Left lobe of liver (tissue), 2 donors: ENCODE measurements around the gene RGS9. TPM values are rescaled to one million over a fixed set of nuclear protein-coding genes. Genes with fewer than 3 reads are reported as not detected.

ENCODE experiments used
- ATAC-seq: fragments of 200-7000 bp; cut with Tn5 transposase; one replicate; pipeline ENCODE4 v1.9.1; 2020; ENCODE audit warnings: mild to moderate bottlenecking, moderate library complexity
- DNase-seq: peaks from one replicate; pipeline ENCODE4 v3.0.0-alpha.2; 2020; ENCODE audit warnings: low spot score
- total RNA-seq: library from RNA; stranded (reverse); gene quantifications from one replicate; pipeline ENCODE4 v1.2.1, GENCODE V29; 2021
- donor health status: DM: no; HTN: no; CAD: no; lungs with moderate emphysema.
- donor health status: DM: no; HTN: yes; CAD: no.

The RGS9 gene
- total RNA-seq, 1 donor from 2014 or later: 3.0 TPM

DNA sequence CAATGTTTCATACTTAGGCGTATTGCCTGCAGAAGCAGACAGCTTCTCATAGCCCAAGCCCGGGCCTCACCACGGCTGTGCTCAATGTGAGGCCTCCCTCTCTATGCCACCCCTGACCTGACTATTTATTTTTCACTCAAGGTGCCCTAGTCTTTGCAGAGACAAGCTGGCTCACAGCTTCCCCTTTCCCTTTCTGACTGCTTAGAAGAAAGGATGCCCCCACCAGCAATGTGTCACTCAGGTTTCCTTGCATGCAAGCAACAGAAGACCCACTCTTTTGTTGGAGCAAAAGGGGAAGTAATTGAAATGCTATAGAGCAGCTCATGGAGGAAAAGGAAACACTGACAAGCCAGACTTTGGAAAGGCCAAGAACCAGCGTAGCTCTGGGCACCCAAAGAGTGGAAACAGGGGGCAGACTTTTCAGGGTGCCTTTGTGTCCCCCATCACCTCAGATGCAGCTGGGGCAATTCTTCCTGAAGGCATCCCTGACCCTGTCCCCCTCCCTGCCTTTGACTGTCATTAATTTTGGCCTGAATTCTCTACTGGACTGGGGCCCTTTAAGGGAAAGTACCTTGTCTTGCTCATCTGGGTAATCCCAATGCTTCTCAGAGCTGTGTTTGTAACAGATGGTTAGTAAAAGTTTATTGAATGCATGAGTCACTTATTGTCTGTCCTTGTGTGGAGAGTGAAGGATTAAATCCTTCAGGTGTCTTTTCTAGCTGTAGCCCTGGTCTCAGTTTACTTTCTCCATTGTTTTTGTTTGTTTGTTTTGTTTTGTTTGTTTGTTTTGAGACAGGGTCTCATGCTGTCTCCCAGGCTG, 17.8 kb downstream of the RGS9 start:
- no peak for DNase-seq
- no peak for ATAC-seq

DNA sequence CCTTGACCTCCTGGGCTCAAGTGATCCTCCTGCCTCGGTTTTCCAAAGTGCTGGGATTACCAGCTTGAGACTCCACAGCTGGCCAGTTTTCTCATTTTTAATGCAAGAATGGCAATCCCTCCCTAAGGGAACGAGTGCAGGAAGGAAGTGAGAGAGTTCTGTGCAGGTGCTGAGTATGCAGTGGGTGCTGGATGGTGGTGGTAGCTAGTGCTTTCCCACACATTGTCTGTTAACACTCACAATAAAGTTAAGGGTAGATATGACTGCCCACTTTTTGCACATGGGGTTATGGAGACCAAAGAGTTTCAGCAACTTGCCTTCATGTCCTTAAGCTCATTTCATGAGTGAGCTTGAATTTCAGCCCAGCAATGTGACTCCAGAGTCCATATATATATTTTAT, 18.5 kb downstream of the RGS9 start:
- ATAC-seq (no peak), DNase-seq (no peak)

DNA sequence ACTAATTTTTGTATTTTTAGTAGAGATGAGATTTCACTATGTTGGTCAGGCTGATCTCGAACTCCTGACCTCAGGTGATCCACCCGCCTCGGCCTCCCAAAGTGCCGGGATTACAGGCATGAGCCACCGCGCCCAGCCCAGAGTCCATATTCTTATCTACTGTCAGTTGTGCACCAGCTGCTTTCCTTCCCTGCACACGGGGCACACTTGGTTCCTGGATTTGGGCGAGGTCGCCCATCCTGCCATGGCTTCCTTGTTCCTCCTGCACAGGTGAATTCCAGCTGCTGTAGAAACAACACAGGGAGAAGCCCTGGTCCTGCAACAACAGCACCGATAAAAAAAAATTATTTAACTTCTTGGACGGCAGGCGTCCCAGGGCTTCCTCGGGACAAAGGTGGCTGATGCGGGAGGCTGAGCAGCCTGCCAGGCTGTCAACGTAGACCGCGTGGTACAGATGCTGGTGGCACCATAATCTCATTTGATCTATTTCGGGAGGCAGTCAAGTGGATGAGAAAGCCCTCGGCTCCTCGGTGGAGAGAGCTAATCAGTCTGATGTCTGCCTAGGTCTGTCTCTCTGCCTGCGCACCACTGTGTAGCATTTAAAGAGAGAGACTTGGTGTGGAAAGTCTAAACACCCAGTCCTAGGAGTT, 19.1 kb downstream of the RGS9 start:
- DNase-seq: no peak
- no peak for ATAC-seq

DNA sequence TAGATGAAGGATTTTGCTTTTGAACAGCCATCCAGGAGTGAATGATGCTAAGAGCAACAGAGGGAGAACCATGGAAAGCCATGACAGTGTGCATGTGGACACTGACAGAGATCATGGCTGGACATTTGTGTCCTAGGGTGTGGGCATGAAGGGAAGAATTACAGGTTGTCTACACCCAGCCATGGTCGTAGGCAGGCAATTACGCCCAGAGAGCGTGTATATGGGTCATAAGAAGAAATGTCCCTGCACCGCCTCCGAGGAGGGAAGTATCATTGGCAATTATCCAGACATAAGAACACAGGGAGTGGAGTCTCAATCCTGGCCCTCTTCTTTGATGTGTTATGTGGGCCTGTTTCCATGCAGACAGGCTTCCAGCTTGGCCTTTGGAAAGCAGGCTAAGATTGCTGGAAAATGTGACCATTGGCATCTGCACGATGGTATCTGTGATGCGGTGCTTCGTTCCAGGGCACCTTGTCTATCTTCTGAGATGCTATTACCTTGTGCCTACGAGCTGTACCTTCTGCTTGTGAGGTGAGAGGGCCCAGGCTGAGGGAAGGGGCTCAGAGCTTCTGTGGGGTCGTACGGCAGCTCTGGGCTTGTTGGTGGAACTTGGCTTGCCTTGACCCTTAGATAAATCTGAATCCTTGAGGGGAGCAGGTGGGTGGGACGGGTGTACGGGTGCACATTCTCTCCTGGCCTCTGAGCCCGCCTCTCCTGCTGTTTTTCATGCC, 19.8 kb downstream of the RGS9 start:
- ATAC-seq (no peak), DNase-seq (no peak)

DNA sequence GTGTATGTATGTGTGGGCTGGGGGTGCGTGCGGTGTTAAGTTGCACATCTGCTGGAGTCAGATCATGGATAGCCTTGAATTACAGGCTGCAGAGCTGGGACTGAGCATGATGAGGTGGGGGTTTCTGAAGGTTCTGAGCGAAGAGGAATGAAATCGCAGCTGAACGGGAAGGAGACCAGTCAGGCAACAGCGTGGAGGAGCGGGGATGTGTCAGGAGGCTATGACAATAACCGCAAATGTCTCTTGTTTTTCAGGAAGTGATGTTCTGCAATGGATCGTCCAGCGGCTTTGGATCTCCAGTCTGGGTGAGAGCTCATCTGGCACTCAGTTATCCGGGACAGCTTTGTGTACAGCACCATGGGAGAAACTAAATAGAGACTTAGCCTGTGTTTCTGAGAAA, 20.9 kb downstream of the RGS9 start:
- ATAC-seq (no peak), DNase-seq (no peak)

DNA sequence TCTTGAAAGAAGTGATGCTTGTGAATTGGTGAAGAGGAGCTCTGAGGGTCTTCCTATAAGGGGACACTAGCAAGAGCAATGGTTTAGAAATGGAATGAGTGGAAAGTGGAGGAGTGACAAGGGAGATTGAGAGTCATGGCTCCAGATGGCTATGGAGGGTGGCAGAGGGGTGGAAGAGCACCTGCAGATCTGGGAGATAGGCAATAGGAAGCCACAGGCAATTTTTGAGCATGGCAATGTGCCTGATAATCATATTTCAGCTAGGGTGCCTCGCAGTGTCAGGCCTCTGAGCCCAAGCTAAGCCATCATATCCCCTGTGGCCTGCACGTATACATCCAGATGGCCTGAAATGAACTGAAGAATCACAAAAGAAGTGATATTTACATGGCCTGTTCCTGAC, 21.5 kb downstream of the RGS9 start:
- DNase-seq (no peak), ATAC-seq (no peak)

DNA sequence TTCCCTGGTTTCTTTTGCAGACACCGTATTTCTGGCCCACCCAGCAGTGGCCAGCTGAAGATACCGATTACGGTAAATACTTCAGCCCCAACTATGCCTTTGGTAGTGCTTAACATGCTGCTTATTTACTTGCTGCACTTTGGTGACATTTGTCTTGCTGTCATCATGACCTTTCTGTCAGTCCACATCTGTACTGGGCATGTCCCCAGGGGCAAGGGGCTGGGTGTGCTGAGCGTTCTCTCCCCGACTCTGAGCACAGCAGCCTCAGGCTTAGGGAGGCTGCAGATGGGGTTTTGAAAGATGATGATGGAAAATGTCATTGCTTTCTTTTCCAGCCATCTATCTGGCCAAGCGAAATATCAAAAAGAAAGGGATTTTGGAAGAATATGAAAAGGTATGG, 23.3 kb downstream of the RGS9 start:
- DNase-seq (no peak), ATAC-seq (no peak)

DNA sequence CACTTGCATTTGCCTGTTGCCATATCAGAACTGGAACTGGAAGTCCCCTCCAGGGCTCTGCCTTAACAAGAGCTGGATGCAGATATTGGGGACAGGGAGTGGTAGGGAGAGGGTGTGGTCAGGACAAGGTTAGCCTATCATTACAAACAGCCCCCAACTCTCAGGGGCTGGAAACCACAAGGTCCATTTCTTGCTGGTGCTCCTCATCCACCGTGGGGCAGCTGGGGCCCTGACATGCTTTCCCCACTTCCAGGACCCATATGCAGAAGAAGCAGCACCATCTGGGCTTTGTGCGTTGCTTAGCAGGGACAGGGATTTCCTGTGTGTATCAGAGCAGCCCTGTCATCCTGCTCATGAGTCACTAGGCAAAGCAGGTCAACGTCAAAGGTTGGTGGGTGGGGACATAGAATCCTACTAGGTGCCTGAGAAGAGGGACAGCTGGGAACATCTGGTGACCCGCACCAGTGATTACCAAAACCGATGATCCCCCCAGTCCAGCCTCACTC, 26.9 kb downstream of the RGS9 start:
- DNase-seq (no peak), ATAC-seq (no peak)

DNA sequence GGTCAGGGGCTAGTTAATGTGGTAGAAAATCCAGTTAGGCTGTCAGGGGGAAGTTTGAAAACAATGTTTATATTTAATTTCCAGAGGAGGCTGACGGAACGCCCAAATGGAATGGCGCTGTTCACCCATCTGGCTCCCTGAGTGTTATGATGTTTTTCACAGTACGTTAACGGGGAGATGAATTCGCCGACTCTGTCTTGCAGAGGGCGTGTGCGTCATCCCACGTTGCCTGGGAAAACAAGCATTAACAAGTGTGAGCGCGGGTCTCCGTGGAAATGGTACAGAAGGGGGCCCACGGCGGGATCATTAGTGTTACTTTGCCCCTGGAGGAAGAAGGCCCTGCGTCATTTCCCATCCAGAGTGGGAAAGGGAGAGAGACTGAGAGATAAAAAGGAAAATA, 29.6 kb downstream of the RGS9 start:
- no peak for ATAC-seq
- no peak for DNase-seq

DNA sequence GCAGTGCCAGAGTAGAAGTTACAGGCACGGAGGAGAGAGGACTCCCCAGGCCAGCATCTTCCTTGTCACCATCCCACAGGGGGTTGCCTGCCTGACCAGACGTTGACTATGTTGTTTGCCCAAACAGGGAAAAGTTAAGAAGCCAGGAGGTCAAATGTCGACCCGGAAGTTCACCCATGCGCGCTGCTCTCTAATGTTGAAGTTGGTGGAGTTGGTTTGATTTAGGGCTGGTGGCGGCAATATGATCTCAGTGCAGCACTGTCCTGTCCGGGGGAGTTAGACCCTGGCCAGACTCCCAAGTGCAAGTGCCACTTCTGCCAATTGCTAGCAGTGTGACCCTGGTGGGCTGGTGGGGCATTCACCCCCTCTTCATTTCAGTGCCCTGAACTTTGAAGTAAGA, 30.4 kb downstream of the RGS9 start:
- DNase-seq (no peak), ATAC-seq (no peak)

DNA sequence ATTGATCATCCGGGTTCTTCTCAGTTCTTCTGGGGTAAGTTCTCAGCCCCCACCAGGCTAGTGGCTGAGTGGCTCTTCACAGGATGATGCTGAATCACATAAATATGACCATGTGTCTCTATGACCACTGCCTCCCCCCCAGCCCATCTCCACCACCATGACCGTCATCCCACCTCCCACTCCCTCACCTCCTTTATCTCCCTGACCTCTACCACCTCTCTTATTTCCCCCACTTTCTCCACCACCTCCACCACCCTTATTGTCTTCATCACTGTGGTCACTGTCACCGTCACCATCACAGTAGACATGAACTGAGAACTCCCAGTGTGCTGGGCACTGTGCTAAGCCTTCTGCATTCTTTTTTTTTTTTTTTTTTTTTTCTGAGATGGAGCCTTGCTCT, 32.5 kb downstream of the RGS9 start:
- no peak for ATAC-seq
- DNase-seq: no peak

DNA sequence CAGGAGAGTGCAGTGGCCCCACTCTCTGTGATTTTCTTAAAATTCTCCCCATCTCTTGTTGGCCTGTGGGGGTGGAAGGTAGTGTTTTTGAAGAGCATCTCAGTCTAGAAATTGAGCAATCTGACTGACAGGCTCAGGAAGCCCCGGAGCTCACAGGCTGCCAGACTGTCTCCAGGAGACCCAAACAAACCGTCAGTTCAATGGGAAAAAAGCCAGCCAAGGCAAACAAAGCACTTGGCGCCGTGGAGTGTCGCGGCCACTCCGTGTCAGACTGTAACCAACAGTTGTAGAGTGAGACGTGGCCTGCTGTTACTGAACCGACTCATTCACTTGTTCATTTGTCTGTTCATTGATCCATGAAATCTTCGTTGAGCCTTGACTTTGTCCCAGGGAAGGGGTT, 33.7 kb downstream of the RGS9 start:
- ATAC-seq: peak; percentile 93
- peak; percentile 70 for DNase-seq

DNA sequence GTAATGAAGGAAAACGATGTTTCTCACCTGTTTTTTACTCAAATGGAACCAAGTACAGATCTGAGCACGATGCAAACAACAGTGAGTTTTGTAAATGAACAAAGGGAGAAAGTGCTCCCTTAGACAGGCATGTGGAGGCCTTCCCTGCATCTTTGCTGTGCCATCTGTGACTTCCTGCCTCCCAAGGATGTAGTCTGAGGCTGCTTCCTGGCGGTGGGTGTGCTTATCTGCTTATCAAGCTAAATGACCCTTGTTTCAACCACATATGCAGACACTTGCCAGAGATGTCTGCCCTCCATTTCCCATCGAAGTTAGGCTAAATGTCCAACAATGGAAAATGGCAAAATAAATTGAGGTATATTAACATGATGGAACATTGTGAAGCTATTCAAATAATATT, 34.6 kb downstream of the RGS9 start:
- DNase-seq (no peak), ATAC-seq (no peak)

DNA sequence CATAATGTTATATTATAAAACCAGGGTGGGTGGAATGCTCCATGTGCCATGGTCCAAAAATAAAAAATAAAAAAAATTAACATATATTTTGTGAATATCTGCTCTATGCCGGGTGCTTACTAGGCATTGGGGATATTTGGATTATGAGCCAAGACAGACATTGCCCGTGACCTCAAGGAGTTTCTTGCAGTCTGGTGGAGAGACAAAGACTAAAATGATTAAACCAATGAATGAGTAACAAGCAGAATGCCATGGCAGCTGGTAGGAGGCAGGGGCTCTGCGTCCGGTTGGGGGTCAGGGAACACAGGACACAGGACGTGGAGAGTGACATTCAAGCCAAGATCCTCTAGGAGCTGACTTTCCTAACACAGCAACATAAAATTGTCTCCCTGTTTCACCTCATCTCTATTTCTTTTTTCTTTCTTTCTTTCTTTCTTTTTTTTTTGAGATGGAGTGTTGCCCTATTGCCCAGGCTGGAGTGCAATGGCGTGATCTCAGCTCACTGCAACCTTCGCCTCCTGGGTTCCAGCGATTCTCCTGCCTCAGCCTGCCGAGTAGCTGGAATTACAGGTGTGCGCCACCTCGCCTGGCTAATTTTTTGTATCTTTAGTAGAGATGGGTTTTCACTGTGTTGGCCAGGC, 35.4 kb downstream of the RGS9 start:
- DNase-seq: no peak
- ATAC-seq: no peak

DNA sequence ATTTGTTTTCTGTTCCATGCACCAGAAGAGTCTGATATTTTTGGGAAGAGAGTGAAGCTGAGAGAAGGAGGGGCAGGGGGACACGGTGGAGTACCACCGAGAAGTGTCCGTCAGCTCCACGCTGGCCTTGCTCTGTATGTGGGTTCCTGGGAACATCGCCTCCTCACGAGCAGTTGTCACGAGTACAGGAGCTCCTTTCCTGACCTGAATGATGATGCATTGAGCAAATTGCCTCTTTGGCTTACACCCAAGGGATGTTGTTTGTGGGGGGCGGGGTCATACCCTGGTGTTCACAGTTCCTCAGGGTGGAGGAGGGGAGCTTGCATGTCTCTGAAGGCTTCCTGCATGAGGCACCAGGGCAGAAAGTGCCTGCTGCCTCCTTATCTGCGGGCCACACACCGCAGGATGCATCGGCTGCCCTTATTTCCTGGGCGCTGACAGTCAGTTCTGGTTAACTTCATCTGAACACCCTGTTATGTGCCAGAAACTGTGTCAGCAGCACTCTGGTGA, 36.2 kb downstream of the RGS9 start:
- DNase-seq (no peak), ATAC-seq (peak; percentile 28)

DNA sequence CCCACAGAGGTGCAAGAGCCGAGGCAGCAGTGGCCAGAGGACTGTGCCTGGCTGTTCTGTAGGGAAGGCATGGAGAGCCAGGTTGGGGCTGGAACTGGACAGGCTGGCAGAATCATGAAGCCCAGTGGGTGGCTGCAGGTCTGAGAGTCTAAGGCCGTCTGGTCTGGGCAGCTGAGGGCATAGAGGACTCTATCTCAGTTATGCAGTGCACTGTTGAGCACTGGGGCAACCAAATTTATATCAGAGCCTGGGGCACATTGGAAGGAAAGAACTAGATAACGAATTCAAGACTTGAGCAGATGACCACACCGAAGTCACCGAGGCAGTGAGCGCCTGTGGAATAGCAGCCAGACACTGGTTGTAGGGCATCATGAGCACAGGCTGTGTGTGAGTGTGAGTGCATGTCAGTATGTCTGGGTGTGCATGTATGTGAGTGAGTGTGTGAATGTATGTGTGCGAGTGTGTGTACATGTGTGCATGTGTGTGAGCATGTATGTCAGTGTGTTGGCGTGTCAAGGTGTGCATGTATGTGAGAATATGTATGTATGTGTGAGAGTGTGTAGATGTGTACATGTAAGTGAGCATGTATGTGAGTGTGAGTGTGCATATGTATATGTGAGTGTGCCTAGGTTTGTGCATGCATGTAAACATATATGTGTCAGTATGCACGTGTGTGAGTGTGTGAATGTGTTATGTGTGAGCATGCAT, 37.0 kb downstream of the RGS9 start:
- ATAC-seq: no peak
- DNase-seq: no peak

DNA sequence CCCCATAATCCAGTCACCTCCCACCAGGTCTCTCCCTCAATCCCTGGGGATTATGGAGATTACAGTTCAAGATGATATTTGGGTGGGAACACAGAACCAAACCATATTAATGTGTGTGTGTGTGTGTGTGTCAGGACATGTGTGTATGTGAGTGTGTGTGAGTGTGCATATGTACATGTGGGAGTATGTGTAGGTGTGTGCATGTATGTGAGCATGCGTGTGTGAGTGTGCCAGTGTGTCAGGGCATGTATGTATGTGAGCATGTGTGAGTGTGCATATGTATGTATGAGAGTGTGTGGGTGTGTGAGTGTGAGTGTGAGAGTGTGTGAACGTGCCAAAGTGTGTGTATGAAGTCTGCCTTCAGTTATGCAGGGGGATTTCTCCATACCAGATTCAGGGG, 37.8 kb downstream of the RGS9 start:
- DNase-seq (no peak), ATAC-seq (no peak)

DNA sequence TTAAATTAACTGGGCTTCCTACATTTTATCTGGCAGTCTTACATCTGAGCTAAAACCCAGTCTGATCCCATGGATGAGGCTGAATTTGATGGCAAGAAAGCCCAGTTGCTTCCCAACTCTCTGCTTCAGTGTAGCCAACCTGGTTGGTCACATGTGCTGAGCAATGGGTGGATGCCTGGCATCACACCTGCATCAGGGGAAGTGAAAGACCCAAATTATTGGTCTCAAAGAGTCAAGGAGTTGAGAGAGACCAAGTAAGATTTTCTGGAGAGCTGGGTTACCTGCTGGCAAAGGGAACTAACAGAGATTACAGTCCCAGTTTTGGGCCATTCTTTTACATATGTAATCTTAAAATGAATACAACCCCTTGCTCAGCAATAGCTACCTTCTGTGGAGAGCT, 38.8 kb downstream of the RGS9 start:
- no peak for DNase-seq

DNA sequence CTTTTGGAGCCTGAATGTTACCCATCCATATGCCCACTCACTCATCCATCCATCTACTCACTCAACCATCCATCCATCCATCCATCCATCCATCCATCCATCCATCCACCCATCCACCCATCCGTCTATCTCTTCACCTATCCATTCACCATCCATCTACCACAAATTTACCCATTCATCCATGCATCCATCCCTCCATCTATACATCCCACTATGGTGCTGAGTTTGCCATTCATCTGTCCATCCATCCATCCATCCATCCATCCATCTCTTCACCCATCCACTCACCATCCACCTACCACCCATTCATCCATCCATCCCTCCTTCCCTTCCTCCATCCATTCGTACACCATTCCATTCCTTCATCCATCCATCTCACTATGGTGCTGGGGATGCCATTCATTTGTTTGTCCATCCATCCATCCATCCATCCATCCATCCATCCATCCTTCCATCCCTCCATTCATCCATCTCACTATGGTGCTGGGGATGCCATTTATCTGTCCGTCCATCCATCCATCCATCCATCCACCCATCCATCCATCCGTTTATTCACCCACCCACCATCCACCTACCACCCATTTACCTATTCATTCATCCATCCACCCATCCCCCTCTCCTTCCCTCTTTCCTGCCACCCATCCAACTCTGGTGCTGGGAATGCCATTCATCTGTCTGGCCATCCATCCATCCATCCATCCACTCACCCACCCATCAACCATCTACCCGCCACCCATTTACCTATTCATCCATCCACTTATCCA, 39.7 kb downstream of the RGS9 start:
- no peak for DNase-seq
- no peak for ATAC-seq

More for the DNA sequence above, 38.8 kb downstream of the RGS9 start:
- no peak for ATAC-seq

DNA sequence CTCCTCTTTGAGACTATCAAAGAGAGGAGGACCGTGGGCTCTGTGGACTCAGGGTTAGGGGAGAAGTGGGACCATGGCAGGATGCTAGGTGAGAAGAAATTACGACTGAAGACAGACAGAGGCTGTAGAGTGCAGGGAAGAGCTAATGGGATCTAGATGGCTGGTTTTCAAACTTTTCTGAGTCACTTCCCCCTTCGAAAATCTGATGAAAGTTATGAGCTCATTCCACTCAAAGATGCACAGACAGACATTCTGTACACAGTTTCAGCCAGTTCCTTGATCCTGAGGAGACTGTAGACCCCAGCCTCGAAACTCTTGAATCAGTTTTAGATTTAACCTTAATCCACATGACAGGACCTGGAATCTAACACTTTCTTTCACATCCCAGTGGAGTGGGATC, 40.7 kb downstream of the RGS9 start:
- DNase-seq (no peak), ATAC-seq (no peak)
